AG09309 (cell line): ENCODE results near the gene LDLRAD4.

Experiments used
- DNase-seq: peaks from one replicate; pipeline ENCODE4 v3.0.0-alpha.2; 2010; ENCODE audit warnings: low read depth
- H3K4me3 ChIP-seq: 2 replicates; pipeline ENCODE4 v1.5.1; 2011; ENCODE audit warnings: mild to moderate bottlenecking, low read depth, low read length, moderate library complexity; ENCODE audit not compliant: control insufficient read depth
- CTCF ChIP-seq: IDR thresholded peaks from 2 replicates; pipeline ENCODE4 v1.5.1; 2011; ENCODE audit warnings: mild to moderate bottlenecking, low read depth, low read length, inconsistent platforms; ENCODE audit not compliant: insufficient read depth, control insufficient read depth; ENCODE audit errors: missing control alignments

The LDLRAD4 gene

DNA sequence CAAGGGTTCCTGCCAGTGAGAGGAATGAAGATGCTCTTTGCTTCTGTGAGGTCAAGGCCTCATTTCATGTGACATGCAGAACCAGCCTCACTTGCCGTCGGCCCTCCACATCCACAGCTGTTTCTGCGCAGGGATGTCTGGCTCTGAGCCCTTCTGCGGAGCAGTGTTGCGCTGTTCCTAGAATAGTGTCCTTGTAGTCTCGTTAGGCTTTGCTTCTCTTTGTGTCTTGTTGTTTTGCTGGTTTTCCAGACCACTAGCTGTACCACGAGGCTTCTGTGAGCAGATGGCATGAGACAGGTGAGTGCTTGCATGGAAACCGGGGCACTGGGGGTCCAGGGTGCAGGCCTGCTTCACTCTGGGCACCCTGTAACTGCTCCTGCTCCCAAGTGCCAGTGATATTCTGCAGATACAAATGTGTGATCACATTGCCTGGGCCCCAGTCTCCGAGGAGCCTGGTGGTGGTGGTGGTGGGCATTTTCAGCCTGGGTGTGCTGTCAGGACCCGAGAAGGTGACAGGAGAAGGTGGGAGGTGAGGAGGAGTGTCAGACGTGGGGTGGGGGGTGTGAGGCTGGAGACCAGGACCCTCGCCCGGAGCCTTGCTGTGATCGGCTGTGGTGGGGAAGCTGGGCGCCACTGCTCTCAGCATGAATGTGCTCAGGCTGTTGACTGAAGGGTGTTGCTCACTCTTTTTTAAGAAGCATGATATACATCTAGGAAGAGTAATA lies 34.3 kb downstream of the LDLRAD4 start:
- no peak overlapping the region for H3K4me3 ChIP-seq
- TF ChIP-seq CTCF = no peak
- no peak for DNase-seq

DNA sequence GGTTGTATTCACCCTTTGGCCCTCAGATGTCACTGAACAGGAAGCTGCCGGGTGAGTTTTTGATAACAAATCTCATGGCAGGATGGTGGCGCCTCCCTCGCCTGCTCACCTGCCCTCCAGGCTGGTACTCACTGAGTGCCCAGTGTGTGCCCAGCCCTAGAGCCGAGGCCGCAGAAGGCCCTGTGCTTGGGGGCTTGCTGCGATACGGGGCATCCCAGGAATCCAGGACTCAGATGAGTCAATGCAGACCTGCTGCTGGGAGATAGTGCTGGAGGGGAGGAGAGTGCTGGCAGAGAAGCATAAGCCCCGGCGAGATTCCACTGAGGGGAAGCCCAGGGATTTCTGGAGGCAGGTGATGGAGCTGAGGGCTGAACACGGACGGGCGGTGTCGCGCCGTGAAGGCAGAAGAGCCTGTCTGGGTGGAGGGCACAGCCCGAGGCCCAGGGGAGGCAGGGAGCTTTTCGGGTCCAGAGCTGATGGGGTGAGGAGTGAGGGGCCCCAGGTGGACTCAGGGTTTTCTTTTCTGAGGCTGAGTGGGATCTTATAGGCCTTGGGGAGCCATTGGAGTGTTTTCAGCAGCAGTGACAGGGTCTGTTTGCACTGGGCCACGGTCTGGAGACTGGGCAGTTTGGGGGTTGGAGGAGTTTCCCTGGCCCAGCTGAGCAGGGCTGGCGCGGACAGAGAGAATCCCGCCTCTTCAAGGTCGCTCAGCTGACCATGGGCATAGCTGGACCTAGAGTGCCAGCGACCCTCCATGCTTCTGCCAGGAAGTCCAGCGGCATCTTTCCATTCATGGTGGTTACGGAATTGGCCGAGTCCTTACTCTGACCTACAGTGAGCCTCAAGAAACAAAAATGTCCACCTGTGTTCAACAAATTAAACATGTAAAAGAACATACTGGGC lies 35.5 kb downstream of the LDLRAD4 start:
- no peak overlapping the region for H3K4me3 ChIP-seq
- no peak for DNase-seq
- TF ChIP-seq CTCF = no peak

DNA sequence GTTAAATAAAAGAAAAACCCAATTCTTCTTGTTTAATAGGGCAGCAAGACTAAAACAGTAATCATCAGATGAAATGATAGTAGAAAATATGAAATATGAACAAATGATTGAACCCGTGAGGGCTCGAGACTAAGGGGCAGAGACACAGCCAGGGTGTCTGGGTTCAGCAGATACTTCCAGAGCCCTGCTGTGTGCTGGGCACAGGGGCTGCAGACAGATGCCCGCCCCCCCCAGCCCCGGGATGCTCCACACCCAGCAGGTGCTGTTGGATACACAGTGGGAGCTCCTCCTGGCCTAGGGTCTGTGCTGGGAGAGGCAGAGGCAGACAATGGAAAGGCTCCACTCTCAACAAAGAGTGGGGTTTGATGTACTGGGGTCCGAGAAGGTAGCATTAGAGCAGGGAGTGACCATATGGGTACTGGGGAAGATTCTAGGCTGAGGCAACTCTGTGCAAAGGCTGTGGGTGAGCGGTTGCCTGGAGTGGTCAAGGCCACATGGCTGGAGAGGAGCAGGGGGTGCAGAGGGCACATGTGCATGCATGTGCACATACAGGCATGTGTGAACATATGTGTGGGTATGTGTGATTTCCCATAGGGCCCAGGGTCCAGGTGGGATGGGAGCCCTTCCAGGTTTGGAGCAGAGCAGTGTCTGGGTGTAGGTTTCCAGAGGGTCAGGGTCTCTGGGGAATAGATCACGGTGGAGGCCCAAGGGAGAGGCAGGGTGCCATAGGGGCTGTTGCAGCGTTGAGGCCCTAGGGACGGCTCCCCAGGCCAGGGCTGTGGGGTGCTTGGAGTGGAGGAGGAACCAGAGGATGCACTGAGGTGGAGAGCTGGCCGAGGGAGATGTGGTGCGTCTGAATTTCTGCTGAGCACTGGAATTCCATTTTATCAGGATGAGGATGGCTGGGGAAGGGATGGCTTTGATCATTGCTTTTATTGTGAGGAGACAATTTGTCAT lies 36.7 kb downstream of the LDLRAD4 start:
- DNase-seq = no peak
- no peak overlapping the region for H3K4me3 ChIP-seq
- no peak for TF ChIP-seq CTCF

DNA sequence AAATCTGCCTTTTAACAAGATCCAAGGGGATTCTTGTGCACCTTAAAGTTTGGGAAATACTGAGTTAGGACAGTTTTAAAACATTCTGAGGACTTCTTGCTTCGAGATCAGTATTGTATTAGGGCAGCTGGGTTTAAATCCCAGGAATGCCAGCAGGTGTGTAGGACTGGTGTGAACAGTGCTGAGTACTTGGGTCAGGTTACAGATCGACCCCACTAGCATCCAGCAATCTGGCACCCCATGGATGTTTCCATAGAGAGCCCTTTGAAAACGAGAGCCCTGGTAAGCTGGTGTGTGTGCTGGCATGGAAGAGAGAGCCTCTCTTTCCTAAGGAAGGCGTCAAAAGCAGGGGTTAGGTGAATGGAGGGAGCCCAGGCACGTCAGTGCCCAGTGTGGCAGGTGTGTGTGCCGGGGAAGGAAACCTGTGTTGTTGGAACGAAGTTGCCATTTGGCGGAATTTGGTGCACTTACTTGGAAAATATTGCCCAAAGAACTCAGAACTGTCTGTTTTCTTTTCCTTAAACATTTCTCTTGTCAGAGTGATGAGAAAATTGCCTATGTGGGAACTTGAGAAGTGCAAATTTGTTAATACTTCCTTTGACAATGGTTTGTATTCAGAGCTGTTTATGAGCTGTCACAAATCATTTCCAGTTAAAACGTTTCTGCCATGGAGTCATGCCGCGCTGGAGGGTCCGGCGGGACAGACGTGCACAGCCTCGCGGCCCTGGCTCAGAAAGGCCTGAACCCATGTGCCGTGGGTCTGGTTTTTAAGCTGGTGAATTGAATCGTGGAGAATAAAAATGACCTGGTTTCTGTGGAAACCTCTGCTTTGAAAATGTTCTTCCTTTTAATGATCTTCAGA lies 38.1 kb downstream of the LDLRAD4 start:
- H3K4me3 ChIP-seq = no peak overlapping the region
- no peak for DNase-seq
- no peak for TF ChIP-seq CTCF

DNA sequence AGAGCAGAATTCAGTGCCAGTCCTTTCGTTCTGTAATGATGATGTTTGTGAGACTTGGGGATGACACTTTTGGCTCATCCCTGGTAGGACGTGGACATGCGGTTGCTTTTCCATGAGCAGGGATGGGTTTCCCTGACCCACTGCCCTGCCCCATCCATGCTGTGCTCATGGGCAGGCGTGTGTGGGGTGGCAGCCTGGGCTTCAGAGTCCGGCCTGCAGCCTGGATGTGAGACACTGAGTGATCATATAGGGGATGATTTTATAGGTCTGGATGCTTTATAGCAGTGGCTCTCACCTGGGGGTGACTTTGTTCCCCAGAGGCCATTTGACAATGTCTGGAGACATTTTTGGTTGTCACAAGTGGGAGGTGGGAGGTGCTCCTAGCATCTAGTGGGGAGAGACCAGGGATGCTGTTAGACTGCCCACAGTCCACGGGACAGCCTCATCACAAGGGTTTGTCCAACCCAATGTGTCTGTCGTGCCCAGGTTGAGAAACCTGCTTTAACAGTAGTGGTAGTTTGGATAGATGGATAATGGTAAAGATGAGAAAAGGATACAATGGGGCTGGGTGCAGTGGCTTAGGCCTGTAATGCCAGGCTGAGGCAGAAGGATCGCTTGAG lies 38.9 kb downstream of the LDLRAD4 start:
- no peak overlapping the region for H3K4me3 ChIP-seq
- no peak for DNase-seq
- TF ChIP-seq CTCF = no peak
